Kidney (tissue), 14 donors: Measurements from ENCODE around the gene IFT27. TPM values are rescaled to one million over a fixed set of nuclear protein-coding genes. Genes with fewer than 3 reads are reported as not detected.

ENCODE experiments used
- DNase-seq, 5 donors: peaks; one replicate each; pipeline ENCODE4 v3.0.0-alpha.2; 2013 to 2020
- FAIRE-seq: peaks from 2 replicates; lab custom pipeline; 2012; peaks lifted over from hg19 to GRCh38; lab: Jason Lieb, UNC
- H3K27ac ChIP-seq, 2 donors: one replicate each; pipeline ENCODE4 v1.7.0; 2013; ENCODE audit warnings: low read depth in 2 of 2, low read length in 2 of 2, inconsistent platforms in 1 of 2
- H3K27me3 ChIP-seq: one replicate; pipeline ENCODE4 v1.7.1; 2013; ENCODE audit warnings: low read length, inconsistent platforms; ENCODE audit not compliant: control insufficient read depth, insufficient read depth
- H3K36me3 ChIP-seq, 3 donors: one replicate each; pipeline versions ENCODE4 v1.7.0 to v1.7.1; 2013; ENCODE audit warnings: low read length in 3 of 3, control low read depth in 1 of 3, inconsistent platforms in 1 of 3; ENCODE audit not compliant: insufficient read depth in 3 of 3, control insufficient read depth in 2 of 3
- H3K4me1 ChIP-seq, 3 donors: one replicate each; pipeline versions ENCODE4 v1.7.0 to v1.7.1; 2013; ENCODE audit warnings: low read length in 3 of 3, inconsistent platforms in 1 of 3, low read depth in 1 of 3; ENCODE audit not compliant: control insufficient read depth in 2 of 3, insufficient read depth in 2 of 3
- H3K4me3 ChIP-seq, 3 donors: one replicate each; pipeline versions ENCODE4 v1.7.0 to v1.8.1; 2013; ENCODE audit warnings: low read length in 3 of 3, control low read depth in 1 of 3, inconsistent platforms in 1 of 3
- H3K9ac ChIP-seq, 3 donors: one replicate each; pipeline versions ENCODE4 v1.7.0 to v1.7.1; 2013; ENCODE audit warnings: low read length in 3 of 3, control low read depth in 1 of 3, inconsistent platforms in 1 of 3
- H3K9me3 ChIP-seq, 3 donors: one replicate each; pipeline versions ENCODE4 v1.7.0 to v1.7.1; 2013; ENCODE audit warnings: low read length in 3 of 3, control low read depth in 1 of 3, inconsistent platforms in 1 of 3; ENCODE audit not compliant: control insufficient read depth in 2 of 3, insufficient read depth in 1 of 3
- CTCF ChIP-seq: IDR thresholded peaks from 3 replicates; pipeline ENCODE4 v1.5.1; 2012; ENCODE audit warnings: mild to moderate bottlenecking, moderate library complexity, borderline replicate concordance; ENCODE audit not compliant: insufficient read depth; ENCODE audit errors: extremely low read depth
- intact Hi-C: fragments of 100-400 bp; cut with DNase I; formaldehyde crosslinking; loops from one replicate; pipeline ENCODE4 v1.11.1; 2022
- polyA plus RNA-seq: library from polyadenylated mRNA; stranded (reverse); fragments of 350-450 nt; fragmentation: Illumina TruSeq; extraction: RNeasy Lipid Tissue Mini Kit (QIAGEN cat#74804); gene quantifications from one replicate; pipeline ENCODE4 v1.2.3, GENCODE V29; 2014; ENCODE audit warnings: low read depth, low replicate concordance; ENCODE audit not compliant: insufficient read depth
- total RNA-seq: library from RNA; stranded (reverse); fragmentation: NEBNext Ultra II Directional; extraction: Animal tissue kit (Norgen Biotek cat#: 25700); gene quantifications from one replicate; pipeline ENCODE4 v1.2.1, GENCODE V29; 2021
- donor health status: control.
- donor health status: control.
- donor health status: control.
- donor health status: control.
- donor health status: control.
- donor health status: DM: yes; HTN: yes; CAD: no.
- donor health status: Normal renal cell carcinoma (clear cell type).

IFT27 gene
- total and polyA plus RNA-seq, 2 donors from 2014 or later: 33.1 to 52.7 TPM

GRCh38 chr22:36734171-36735058 lies 41.5 kb downstream of the IFT27 start:
- no peak for FAIRE-seq
- H3K36me3 ChIP-seq: no peaks in the 10 kb centered on the region
- no peaks in the 10 kb centered on the region for H3K4me1 ChIP-seq
- H3K27ac ChIP-seq: no peak overlapping the region
- intact Hi-C loops: no loop called here
- H3K9me3 ChIP-seq: peaks cover 0 to 1% (median 0%) of the 10 kb centered on the region in 3 donors
- H3K9ac ChIP-seq: no peak overlapping the region
- no peak for DNase-seq
- no peak overlapping the region for H3K4me3 ChIP-seq
- no peak for TF ChIP-seq CTCF
- no peaks in the 10 kb centered on the region for H3K27me3 ChIP-seq

DNA sequence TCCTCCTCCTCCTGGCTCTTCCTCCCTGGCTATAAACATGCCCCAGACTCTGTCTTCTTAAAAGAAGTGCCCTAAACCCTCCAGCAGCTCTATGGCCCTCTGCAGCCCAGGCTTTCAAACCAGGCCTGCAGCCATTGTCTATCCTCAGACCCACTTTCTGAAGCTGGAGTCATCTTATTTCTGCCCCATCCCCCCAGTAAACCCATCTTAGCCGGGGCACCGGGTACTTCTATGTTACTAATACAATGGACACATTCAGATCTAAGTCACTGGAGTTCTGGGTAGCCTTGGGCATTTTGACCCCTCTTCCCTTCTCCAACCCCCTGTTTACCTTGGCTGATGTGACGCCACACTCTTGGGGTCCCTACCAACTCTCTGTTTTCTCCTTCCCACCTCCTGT lies 42.6 kb downstream of the IFT27 start:
- no peak overlapping the region for H3K27ac ChIP-seq
- no peak overlapping the region for H3K4me3 ChIP-seq
- no peak overlapping the region for H3K9ac ChIP-seq
- H3K9me3 ChIP-seq: no peaks in the 10 kb centered on the region
- FAIRE-seq: no peak
- H3K4me1 ChIP-seq: no peaks in the 10 kb centered on the region
- no peak for DNase-seq
- no peaks in the 10 kb centered on the region for H3K27me3 ChIP-seq
- TF ChIP-seq CTCF: no peak
- intact Hi-C loops: no loop called here
- no peaks in the 10 kb centered on the region for H3K36me3 ChIP-seq

GRCh38 chr22:36732609-36733008 lies 43.3 kb downstream of the IFT27 start:
- Histone ChIP-seq H3K27me3 (peaks cover 2% of the 10 kb centered on the region), H3K9ac (no peak overlapping the region), H3K36me3 (no peaks in the 10 kb centered on the region), H3K4me1 (no peaks in the 10 kb centered on the region), H3K4me3 (no peak overlapping the region), H3K27ac (no peak overlapping the region), H3K9me3 (no peaks in the 10 kb centered on the region)
- intact Hi-C loops: no loop called here
- FAIRE-seq (no peak), DNase-seq (no peak)
- no peak for TF ChIP-seq CTCF
